SK-N-SH treated with all-trans-retinoic acid at 6 μM for 48 hours (cell line): Measurements from ENCODE around the gene KREMEN1.

Experiments
- ATAC-seq: fragments of 200-7000 bp; cut with Tn5 transposase; 3 replicates; pipeline ENCODE4 v1.9.1; 2020; ENCODE audit warnings: mild to moderate bottlenecking, moderate library complexity
- ARNTL ChIP-seq: fragments of 450-650 bp; formaldehyde crosslinking; IDR thresholded peaks from 2 replicates; pipeline ENCODE4 v1.5.0; 2020; ENCODE audit warnings: low read depth, mild to moderate bottlenecking, moderate library complexity, borderline replicate concordance
- BACH2 ChIP-seq: fragments of 250-450 bp; sonication (Bioruptor Pico); IDR thresholded peaks from 2 replicates; pipeline ENCODE4 v1.9.0; 2021; ENCODE audit warnings: mild to moderate bottlenecking, borderline replicate concordance
- CSDC2 ChIP-seq: fragments of 250-450 bp; sonication (Bioruptor Pico); IDR thresholded peaks from 2 replicates; pipeline ENCODE4 v1.5.0; 2020; ENCODE audit warnings: mild to moderate bottlenecking, moderate library complexity
- ESRRG ChIP-seq: fragments of 250-450 bp; sonication (Bioruptor Pico); IDR thresholded peaks from 2 replicates; pipeline ENCODE4 v1.6.1; 2021; ENCODE audit warnings: mild to moderate bottlenecking
- GLIS3 ChIP-seq: fragments of 250-450 bp; sonication (Bioruptor Pico); IDR thresholded peaks from 2 replicates; pipeline ENCODE4 v1.5.0; 2020; ENCODE audit warnings: mild to moderate bottlenecking, moderate library complexity
- ISL1 ChIP-seq: fragments of 250-450 bp; sonication (Bioruptor Pico); IDR thresholded peaks from 2 replicates; pipeline ENCODE4 v2.1.2; 2022; ENCODE audit warnings: mild to moderate bottlenecking, moderate library complexity
- OSR1 ChIP-seq: fragments of 250-450 bp; sonication (Bioruptor Pico); IDR thresholded peaks from 2 replicates; pipeline ENCODE4 v1.8.0; 2022; ENCODE audit warnings: moderate library complexity, mild to moderate bottlenecking, inconsistent platforms
- PATZ1 ChIP-seq: fragments of 250-450 bp; sonication (Bioruptor Pico); IDR thresholded peaks from 2 replicates; pipeline ENCODE4 v1.8.0; 2020; ENCODE audit warnings: mild to moderate bottlenecking, moderate library complexity, borderline replicate concordance
- POU6F1 ChIP-seq: fragments of 250-450 bp; sonication (Bioruptor Pico); IDR thresholded peaks from 2 replicates; pipeline ENCODE4 v1.8.0; 2021; ENCODE audit warnings: low read depth, mild to moderate bottlenecking, moderate library complexity, borderline replicate concordance
- PPARA ChIP-seq: fragments of 250-450 bp; sonication (Bioruptor Pico); IDR thresholded peaks from 2 replicates; pipeline ENCODE4 v1.5.0; 2020; ENCODE audit warnings: mild to moderate bottlenecking, borderline replicate concordance
- RARB ChIP-seq: fragments of 250-450 bp; sonication (Bioruptor Pico); IDR thresholded peaks from 2 replicates; pipeline ENCODE4 v1.8.0; 2021; ENCODE audit warnings: mild to moderate bottlenecking, moderate library complexity
- SNAI2 ChIP-seq: fragments of 250-450 bp; sonication (Bioruptor Pico); IDR thresholded peaks from 2 replicates; pipeline ENCODE4 v1.5.0; 2020; ENCODE audit warnings: mild to moderate bottlenecking, moderate library complexity
- TCF4 ChIP-seq: fragments of 250-450 bp; sonication (Bioruptor Pico); IDR thresholded peaks from 2 replicates; pipeline ENCODE4 v1.8.0; 2021; ENCODE audit warnings: mild to moderate bottlenecking, moderate library complexity, borderline replicate concordance
- TOX ChIP-seq: fragments of 250-450 bp; sonication (Bioruptor Pico); IDR thresholded peaks from 2 replicates; pipeline ENCODE4 v1.8.0; 2021; ENCODE audit warnings: mild to moderate bottlenecking, moderate library complexity, borderline replicate concordance
- ZC3H10 ChIP-seq: fragments of 250-450 bp; sonication (Bioruptor Pico); IDR thresholded peaks from 2 replicates; pipeline ENCODE4 v1.5.1; 2021; ENCODE audit warnings: mild to moderate bottlenecking, moderate library complexity
- ZFP3 ChIP-seq: fragments of 250-450 bp; sonication (Bioruptor Pico); IDR thresholded peaks from 2 replicates; pipeline ENCODE4 v1.5.0; 2020; ENCODE audit warnings: mild to moderate bottlenecking, moderate library complexity
- ZFP30 ChIP-seq: fragments of 450-650 bp; formaldehyde crosslinking; IDR thresholded peaks from 2 replicates; pipeline ENCODE4 v1.5.0; 2022; ENCODE audit warnings: mild to moderate bottlenecking, moderate library complexity
- ZNF565 ChIP-seq: fragments of 450-650 bp; formaldehyde crosslinking; conservative IDR thresholded peaks from 2 replicates; pipeline ENCODE4 v1.5.0; 2020; ENCODE audit warnings: low read depth, mild to moderate bottlenecking, moderate library complexity
- ZNF8 ChIP-seq: fragments of 450-650 bp; formaldehyde crosslinking; IDR thresholded peaks from 2 replicates; pipeline ENCODE4 v1.5.0; 2020; ENCODE audit warnings: mild to moderate bottlenecking, moderate library complexity
- TF ChIP-seq, protein P1 (sequence below): fragments of 250-450 bp; sonication (Bioruptor Pico); IDR thresholded peaks from 2 replicates; pipeline ENCODE4 v1.5.0; 2020; ENCODE audit warnings: mild to moderate bottlenecking, moderate library complexity
- TF ChIP-seq, protein P2 (sequence below): fragments of 250-450 bp; sonication (Bioruptor Pico); IDR thresholded peaks from 2 replicates; pipeline ENCODE4 v1.5.1; 2020; ENCODE audit warnings: low read depth, mild to moderate bottlenecking, moderate library complexity
- TF ChIP-seq, protein P3 (sequence below): fragments of 250-450 bp; sonication (Bioruptor Pico); IDR thresholded peaks from 2 replicates; pipeline ENCODE4 v1.5.1; 2021; ENCODE audit warnings: mild to moderate bottlenecking, moderate library complexity

Gene KREMEN1

DNA sequence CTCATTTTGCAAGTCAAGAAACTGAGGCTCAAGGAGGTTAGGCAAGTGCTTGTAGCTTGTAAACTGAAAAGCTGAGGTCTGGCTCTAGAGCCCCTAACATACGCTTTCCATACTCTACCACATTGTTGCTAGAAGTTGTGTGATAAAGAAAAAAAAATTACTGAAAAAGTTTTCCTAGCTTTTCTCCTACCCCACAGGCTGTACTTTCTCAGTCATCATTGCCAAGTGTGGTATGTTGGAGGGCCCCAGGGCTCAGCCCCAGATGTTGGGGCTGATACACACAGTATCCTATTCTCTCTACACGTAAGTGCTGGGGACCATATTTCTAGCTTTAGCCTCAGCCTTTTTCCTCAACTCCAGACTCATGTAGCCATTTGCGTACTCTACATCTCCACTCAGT is 16.0 kb downstream of the KREMEN1 start:
- ATAC-seq = no peak

GRCh38 chr22:29089507-29089906 is 16.7 kb downstream of the KREMEN1 start:
- TF ChIP-seq ARNTL (no peak), TOX (no peak), ISL1 (CRISPR knock-in tag) (no peak), GLIS3 (no peak), RARB (CRISPR knock-in tag) (no peak), ZC3H10 (no peak), BACH2 (CRISPR knock-in tag) (no peak), PPARA (no peak)
- no peak for ATAC-seq

More for the DNA sequence above, 16.0 kb downstream of the KREMEN1 start:
- TF ChIP-seq TCF4 (CRISPR knock-in tag) = no peak
- TF ChIP-seq POU6F1 (CRISPR knock-in tag) = no peak
- TF ChIP-seq BACH2 (CRISPR knock-in tag) = no peak
- no peak for TF ChIP-seq ZC3H10
- TF ChIP-seq ZFP30 = no peak
- no peak for TF ChIP-seq ZNF565 (CRISPR knock-in tag)
- no peak for TF ChIP-seq ZNF8
- TF ChIP-seq ISL1 (CRISPR knock-in tag) = no peak
- TF ChIP-seq SNAI2 = no peak
- TF ChIP-seq CSDC2 = no peak
- TF ChIP-seq TOX = no peak
- TF ChIP-seq, protein P1, sequence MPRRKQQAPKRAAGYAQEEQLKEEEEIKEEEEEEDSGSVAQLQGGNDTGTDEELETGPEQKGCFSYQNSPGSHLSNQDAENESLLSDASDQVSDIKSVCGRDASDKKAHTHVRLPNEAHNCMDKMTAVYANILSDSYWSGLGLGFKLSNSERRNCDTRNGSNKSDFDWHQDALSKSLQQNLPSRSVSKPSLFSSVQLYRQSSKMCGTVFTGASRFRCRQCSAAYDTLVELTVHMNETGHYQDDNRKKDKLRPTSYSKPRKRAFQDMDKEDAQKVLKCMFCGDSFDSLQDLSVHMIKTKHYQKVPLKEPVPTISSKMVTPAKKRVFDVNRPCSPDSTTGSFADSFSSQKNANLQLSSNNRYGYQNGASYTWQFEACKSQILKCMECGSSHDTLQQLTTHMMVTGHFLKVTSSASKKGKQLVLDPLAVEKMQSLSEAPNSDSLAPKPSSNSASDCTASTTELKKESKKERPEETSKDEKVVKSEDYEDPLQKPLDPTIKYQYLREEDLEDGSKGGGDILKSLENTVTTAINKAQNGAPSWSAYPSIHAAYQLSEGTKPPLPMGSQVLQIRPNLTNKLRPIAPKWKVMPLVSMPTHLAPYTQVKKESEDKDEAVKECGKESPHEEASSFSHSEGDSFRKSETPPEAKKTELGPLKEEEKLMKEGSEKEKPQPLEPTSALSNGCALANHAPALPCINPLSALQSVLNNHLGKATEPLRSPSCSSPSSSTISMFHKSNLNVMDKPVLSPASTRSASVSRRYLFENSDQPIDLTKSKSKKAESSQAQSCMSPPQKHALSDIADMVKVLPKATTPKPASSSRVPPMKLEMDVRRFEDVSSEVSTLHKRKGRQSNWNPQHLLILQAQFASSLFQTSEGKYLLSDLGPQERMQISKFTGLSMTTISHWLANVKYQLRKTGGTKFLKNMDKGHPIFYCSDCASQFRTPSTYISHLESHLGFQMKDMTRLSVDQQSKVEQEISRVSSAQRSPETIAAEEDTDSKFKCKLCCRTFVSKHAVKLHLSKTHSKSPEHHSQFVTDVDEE (CRISPR knock-in tag) = no peak
- no peak for TF ChIP-seq ESRRG (CRISPR knock-in tag)
- no peak for TF ChIP-seq ZFP3 (CRISPR knock-in tag)
- TF ChIP-seq, protein P2, sequence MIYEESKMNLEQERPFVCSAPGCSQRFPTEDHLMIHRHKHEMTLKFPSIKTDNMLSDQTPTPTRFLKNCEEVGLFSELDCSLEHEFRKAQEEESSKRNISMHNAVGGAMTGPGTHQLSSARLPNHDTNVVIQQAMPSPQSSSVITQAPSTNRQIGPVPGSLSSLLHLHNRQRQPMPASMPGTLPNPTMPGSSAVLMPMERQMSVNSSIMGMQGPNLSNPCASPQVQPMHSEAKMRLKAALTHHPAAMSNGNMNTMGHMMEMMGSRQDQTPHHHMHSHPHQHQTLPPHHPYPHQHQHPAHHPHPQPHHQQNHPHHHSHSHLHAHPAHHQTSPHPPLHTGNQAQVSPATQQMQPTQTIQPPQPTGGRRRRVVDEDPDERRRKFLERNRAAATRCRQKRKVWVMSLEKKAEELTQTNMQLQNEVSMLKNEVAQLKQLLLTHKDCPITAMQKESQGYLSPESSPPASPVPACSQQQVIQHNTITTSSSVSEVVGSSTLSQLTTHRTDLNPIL = no peak
- no peak for TF ChIP-seq ARNTL
- no peak for TF ChIP-seq GLIS3
- TF ChIP-seq PATZ1 (CRISPR knock-in tag) = no peak
- TF ChIP-seq OSR1 (CRISPR knock-in tag) = no peak
- TF ChIP-seq PPARA = no peak

DNA sequence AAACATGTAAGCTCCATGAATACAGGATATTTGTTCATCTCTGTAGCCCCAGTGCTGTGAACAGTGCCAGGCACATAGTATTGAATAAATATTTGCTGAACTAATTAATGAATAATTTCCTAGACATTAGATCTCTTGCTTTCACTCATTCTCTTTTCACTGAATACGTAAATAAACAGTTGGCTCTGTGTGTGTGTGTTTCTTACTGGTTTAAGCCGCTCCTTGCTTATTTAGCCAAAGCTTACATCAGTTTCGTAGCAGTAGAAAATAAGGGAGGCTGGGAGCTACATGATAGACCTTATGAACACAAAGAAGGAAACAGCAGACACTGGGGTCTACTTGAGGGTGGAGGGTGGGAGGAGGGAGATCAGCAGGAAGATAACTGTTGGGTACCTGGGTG is 17.2 kb downstream of the KREMEN1 start:
- no peak for ATAC-seq
- no peak for TF ChIP-seq ZFP3 (CRISPR knock-in tag)
- no peak for TF ChIP-seq ZNF8
- TF ChIP-seq ZNF565 (CRISPR knock-in tag) = no peak
- TF ChIP-seq, protein P2 = no peak

GRCh38 chr22:29092243-29092642 is 19.4 kb downstream of the KREMEN1 start:
- ATAC-seq = no peak
- TF ChIP-seq RARB (CRISPR knock-in tag) = no peak
- no peak for TF ChIP-seq OSR1 (CRISPR knock-in tag)
- no peak for TF ChIP-seq ESRRG (CRISPR knock-in tag)
- TF ChIP-seq, protein P3, sequence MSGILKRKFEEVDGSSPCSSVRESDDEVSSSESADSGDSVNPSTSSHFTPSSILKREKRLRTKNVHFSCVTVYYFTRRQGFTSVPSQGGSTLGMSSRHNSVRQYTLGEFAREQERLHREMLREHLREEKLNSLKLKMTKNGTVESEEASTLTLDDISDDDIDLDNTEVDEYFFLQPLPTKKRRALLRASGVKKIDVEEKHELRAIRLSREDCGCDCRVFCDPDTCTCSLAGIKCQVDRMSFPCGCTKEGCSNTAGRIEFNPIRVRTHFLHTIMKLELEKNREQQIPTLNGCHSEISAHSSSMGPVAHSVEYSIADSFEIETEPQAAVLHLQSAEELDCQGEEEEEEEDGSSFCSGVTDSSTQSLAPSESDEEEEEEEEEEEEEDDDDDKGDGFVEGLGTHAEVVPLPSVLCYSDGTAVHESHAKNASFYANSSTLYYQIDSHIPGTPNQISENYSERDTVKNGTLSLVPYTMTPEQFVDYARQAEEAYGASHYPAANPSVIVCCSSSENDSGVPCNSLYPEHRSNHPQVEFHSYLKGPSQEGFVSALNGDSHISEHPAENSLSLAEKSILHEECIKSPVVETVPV (CRISPR knock-in tag) = no peak
- no peak for TF ChIP-seq ZFP3 (CRISPR knock-in tag)
- TF ChIP-seq, protein P1 (CRISPR knock-in tag) = no peak
- no peak for TF ChIP-seq ZC3H10
